MCF 10A (cell line): ENCODE results near the gene CTXN2. TPM values are rescaled to one million over a fixed set of nuclear protein-coding genes. Genes with fewer than 3 reads are reported as not detected.

Experiments used
- BruUV-seq: library from RNA; stranded (reverse); fragments of 400-500 nt; replicated peaks from 2 replicates; lab custom pipeline; 2021; lab: Mats Ljungman, UMichigan
- CTCF ChIA-PET: fragments of 300-600 bp; sonication (Branson Sonifier 250); formaldehyde crosslinking; extraction: SDS; loops from one replicate; lab custom pipeline; 2021; ENCODE audit warnings: antibody characterized with exemption, inconsistent platforms; lab: Yijun Ruan, JAX
- POLR2A ChIA-PET: fragments of 300-600, 350-650 bp; sonication (Branson Sonifier 250); formaldehyde crosslinking; extraction: SDS; loops from one replicate; lab custom pipeline; 2020; ENCODE audit warnings: antibody characterized with exemption, inconsistent platforms; lab: Yijun Ruan, JAX
- DNase-seq: peaks from one replicate; pipeline ENCODE4 v3.0.0-alpha.2; 2018; ENCODE audit not compliant: unreplicated experiment
- H3K27ac Mint-ChIP-seq: one replicate; pipeline ENCODE4 v1.8.0; 2022; ENCODE audit warnings: mild to moderate bottlenecking, low read depth, mixed read lengths; ENCODE audit not compliant: unreplicated experiment
- H3K27me3 Mint-ChIP-seq: one replicate; pipeline ENCODE4 v1.8.0; 2022; ENCODE audit warnings: mixed read lengths; ENCODE audit not compliant: insufficient read depth, unreplicated experiment
- H3K36me3 Mint-ChIP-seq: one replicate; pipeline ENCODE4 v1.8.0; 2022; ENCODE audit warnings: mild to moderate bottlenecking, moderate library complexity, mixed read lengths; ENCODE audit not compliant: insufficient read depth, unreplicated experiment
- H3K4me1 Mint-ChIP-seq: one replicate; pipeline ENCODE4 v1.8.0; 2022; ENCODE audit warnings: mixed read lengths; ENCODE audit not compliant: insufficient read depth, unreplicated experiment
- H3K4me3 Mint-ChIP-seq: one replicate; pipeline ENCODE4 v1.8.0; 2022; ENCODE audit warnings: mild to moderate bottlenecking, moderate library complexity, mixed read lengths; ENCODE audit not compliant: unreplicated experiment
- H3K9me3 Mint-ChIP-seq: one replicate; pipeline ENCODE4 v1.8.0; 2022; ENCODE audit warnings: mixed read lengths; ENCODE audit not compliant: unreplicated experiment
- intact Hi-C: fragments of 100-400 bp; cut with micrococcal nuclease; formaldehyde crosslinking; loops from 2 replicates; pipeline ENCODE4 v1.14.1; 2022
- total RNA-seq: library from RNA; stranded (reverse); gene quantifications from 2 replicates; pipeline ENCODE4 v1.2.3, GENCODE V29; 2022
- TF ChIP-seq, protein P1 (sequence below): fragments of 200-600 bp; IDR thresholded peaks from one replicate; pipeline ENCODE4 v1.8.0; 2022; ENCODE audit warnings: antibody characterized with exemption, mild to moderate bottlenecking; ENCODE audit not compliant: unreplicated experiment

Gene CTXN2
- total RNA-seq, 1 experiment from 2014 or later = not detected

DNA sequence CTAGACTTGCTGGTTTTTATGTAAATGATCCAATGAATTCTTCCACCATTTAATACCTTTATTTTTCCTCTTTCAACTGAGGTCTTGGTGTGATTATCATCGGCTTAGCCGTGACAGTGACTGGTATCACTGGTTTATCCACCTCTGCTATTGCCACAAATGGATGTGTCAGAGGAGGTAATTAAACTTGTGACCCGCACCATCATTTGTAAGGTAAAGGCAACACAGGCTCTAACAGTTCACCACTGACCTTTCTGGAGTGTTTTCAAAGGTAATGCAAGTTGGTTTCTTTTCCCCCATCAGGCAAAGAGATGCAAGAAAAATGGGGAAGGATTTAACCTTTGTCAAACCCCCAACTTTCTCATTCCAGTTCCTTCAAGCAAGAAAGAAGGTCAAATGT is 34.3 kb downstream of the CTXN2 start:
- H3K9me3 Mint-ChIP-seq = no peaks in the 10 kb centered on the region
- TF ChIP-seq, protein P1, sequence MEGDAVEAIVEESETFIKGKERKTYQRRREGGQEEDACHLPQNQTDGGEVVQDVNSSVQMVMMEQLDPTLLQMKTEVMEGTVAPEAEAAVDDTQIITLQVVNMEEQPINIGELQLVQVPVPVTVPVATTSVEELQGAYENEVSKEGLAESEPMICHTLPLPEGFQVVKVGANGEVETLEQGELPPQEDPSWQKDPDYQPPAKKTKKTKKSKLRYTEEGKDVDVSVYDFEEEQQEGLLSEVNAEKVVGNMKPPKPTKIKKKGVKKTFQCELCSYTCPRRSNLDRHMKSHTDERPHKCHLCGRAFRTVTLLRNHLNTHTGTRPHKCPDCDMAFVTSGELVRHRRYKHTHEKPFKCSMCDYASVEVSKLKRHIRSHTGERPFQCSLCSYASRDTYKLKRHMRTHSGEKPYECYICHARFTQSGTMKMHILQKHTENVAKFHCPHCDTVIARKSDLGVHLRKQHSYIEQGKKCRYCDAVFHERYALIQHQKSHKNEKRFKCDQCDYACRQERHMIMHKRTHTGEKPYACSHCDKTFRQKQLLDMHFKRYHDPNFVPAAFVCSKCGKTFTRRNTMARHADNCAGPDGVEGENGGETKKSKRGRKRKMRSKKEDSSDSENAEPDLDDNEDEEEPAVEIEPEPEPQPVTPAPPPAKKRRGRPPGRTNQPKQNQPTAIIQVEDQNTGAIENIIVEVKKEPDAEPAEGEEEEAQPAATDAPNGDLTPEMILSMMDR = no peak
- no peak for DNase-seq
- ChIA-PET CTCF (no interaction called here), POLR2A (interaction anchor here (0.7 kb wide), 1 partner anchor 92 kb away, joined by 3 read pairs; no protein-coding TSS in a partner anchor)
- BruUV-seq = no TSS peak
- no peaks in the 10 kb centered on the region for H3K4me1 Mint-ChIP-seq
- H3K27me3 Mint-ChIP-seq = no peaks in the 10 kb centered on the region
- no peak overlapping the region for H3K27ac Mint-ChIP-seq
- intact Hi-C loops = no loop called here
- no peak overlapping the region for H3K4me3 Mint-ChIP-seq
- H3K36me3 Mint-ChIP-seq = no peaks in the 10 kb centered on the region

DNA sequence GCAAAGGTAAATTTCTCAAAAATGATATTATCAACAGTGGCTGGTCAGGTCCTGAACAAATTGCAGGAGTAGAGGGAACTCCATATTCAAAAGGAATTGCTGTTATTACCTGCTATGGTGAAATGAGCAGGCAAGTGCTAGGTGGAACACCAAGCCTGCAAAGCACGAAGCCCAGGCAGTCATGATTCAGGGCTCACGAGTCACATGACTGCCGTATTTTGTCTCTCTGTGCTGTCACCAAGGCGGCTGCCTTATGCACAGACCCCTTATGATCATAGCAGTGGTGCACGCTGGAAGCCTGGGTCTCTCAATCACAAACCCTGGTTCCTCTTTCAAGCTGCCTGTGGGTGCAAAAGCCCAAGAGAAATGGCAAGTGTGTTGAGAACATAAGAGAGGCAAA is 39.0 kb downstream of the CTXN2 start:
- ChIA-PET CTCF (interaction anchor here (0.6 kb wide), 1 partner anchor 55 kb away, joined by 3 read pairs; no protein-coding TSS in a partner anchor), POLR2A (no interaction called here)
- no peak for DNase-seq
- intact Hi-C loops = no loop called here
- no TSS peak for BruUV-seq
- Mint-ChIP-seq H3K4me1 (no peaks in the 10 kb centered on the region), H3K4me3 (no peak overlapping the region), H3K27me3 (no peaks in the 10 kb centered on the region), H3K36me3 (no peaks in the 10 kb centered on the region), H3K27ac (no peak overlapping the region), H3K9me3 (no peaks in the 10 kb centered on the region)
- TF ChIP-seq, protein P1 = no peak

DNA sequence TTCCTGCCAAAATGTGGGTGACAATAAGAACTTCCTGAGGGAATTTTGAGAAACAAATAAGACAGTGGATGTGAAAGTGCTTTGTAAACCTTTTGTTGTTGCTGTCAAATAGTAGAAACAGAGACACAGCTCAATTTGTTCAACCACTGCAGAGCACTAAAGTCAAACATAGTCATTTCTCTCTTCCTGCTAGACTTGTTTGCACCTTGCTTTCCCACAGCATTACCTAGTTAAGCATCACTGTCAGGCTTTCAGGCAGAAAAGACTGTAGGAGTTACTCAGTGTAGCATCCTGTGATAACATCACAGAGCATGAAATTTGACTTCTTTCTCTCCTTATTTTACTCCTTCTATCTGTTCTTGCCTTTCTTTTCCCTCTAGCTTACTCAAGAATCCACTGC is 41.8 kb downstream of the CTXN2 start:
- ChIA-PET CTCF (interaction anchor here (0.7 to 0.8 kb wide), 3 partner anchors 22 to 120 kb away, joined by 3 read pairs; no protein-coding TSS in a partner anchor), POLR2A (no interaction called here)
- no peaks in the 10 kb centered on the region for H3K9me3 Mint-ChIP-seq
- BruUV-seq = no TSS peak
- H3K4me3 Mint-ChIP-seq = no peak overlapping the region
- intact Hi-C loops = no loop called here
- no peak overlapping the region for H3K27ac Mint-ChIP-seq
- no peaks in the 10 kb centered on the region for H3K27me3 Mint-ChIP-seq
- DNase-seq = no peak
- TF ChIP-seq, protein P1 = no peak
- H3K36me3 Mint-ChIP-seq = no peaks in the 10 kb centered on the region
- H3K4me1 Mint-ChIP-seq = no peaks in the 10 kb centered on the region

DNA sequence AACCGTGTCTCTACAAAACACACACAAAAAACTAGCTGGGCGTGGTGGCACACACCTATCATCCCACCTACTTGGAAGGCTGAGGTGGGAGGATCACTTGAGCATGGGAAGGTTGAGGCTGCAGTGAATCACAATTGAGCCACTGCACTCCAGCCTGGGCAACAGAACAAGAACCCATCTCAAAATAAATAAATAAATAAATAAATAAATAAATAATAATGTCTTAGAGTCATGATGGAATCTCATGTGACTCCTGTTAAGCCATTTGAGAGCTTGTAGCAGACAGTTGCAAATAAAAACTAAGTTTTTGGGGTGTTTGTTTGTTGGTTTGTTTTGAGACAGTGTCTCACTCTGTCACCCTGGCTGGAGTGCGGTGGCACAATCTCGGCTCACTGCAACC is 47.9 kb downstream of the CTXN2 start:
- H3K4me3 Mint-ChIP-seq = no peak overlapping the region
- no peak overlapping the region for H3K27ac Mint-ChIP-seq
- CTCF ChIA-PET = no interaction called here
- no TSS peak for BruUV-seq
- H3K36me3 Mint-ChIP-seq = no peaks in the 10 kb centered on the region
- intact Hi-C loops = no loop called here
- no peaks in the 10 kb centered on the region for H3K27me3 Mint-ChIP-seq
- H3K9me3 Mint-ChIP-seq = no peaks in the 10 kb centered on the region
- TF ChIP-seq, protein P1 = no peak
- H3K4me1 Mint-ChIP-seq = no peaks in the 10 kb centered on the region
- DNase-seq = no peak
- POLR2A ChIA-PET = interaction anchor here (0.6 kb wide), 1 partner anchor 26 kb away, joined by 5 read pairs; no protein-coding TSS in a partner anchor
